ENCODE results near the gene EIF3K.
A peak's percentile ranks its signal among the peaks of the same experiment; 100 is the strongest.
"Not testable (repeated sequence)": the region's sequence is repeated elsewhere in the genome, so short reads cannot be mapped to it uniquely, and the experiment has no call there.

Gene EIF3K

GRCh38 chr19:38619361-38620174 is 580 bp downstream of the EIF3K start:
- DNase-seq = no peak

DNA sequence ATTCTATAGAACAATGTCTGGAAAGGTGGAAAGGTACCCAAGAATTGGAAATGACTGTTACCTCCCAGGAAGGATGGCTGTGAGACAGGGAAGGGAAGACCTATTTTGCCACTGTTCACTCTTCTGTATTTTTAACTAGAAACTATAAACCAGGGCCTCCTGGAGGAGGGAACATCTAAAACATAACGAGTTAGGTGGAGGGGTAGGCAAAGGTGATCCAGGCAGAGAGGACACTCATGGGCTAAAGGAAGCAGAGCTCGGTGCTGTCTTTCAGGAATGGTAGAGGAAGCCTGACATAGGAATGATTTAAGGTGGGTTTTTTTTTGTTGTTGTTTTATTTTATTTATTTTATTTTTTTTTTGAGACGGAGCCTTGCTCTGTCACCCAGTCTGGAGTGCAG is 5.8 kb downstream of the EIF3K start:
- no peak for DNase-seq

DNA sequence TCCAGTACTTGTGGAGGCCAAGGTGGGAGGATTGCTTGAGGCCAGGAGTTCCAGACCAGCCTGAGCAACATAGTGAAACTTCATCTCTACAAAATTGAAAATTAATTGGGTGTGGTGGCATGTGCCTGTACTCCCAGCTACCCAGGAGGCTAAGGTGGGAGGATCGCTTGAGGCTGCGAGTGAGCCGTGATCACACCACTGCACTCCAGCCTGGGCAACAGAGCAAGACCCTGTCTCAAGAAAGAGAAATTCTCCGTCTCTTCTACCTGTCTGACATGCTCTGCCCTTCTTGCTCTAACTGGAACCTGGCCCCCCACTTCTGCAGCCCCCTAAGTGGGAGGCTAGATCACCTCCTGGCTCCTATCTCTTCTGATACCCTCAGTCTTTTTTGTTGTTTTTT is 7.4 kb downstream of the EIF3K start:
- DNase-seq = no peak

GRCh38 chr19:38629568-38629967 is 10.6 kb downstream of the EIF3K start:
- DNase-seq = no peak

DNA sequence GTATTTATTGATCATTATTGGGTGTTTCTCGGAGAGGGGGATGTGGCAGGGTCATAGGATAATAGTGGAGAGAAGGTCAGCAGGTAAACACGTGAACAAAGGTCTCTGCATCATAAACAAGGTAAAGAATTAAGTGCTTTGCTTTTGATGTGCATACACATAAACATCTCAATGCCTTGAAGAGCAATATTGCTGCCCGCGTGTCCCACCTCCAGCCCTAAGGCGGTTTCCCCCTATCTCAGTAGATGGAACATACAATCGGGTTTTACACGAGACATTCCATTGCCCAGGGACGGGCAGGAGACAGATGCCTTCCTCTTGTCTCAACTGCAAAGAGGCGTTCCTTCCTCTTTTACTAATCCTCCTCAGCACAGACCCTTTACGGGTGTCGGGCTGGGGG is 12.3 kb downstream of the EIF3K start:
- not testable (repeated sequence) for DNase-seq

GRCh38 chr19:38631811-38632475 is 13.0 kb downstream of the EIF3K start:
- not testable (repeated sequence) for DNase-seq

- DNase-seq = no peak
Measured at GRCh38 chr19:38632476-38633213, 13.7 kb downstream of the EIF3K start.

DNA sequence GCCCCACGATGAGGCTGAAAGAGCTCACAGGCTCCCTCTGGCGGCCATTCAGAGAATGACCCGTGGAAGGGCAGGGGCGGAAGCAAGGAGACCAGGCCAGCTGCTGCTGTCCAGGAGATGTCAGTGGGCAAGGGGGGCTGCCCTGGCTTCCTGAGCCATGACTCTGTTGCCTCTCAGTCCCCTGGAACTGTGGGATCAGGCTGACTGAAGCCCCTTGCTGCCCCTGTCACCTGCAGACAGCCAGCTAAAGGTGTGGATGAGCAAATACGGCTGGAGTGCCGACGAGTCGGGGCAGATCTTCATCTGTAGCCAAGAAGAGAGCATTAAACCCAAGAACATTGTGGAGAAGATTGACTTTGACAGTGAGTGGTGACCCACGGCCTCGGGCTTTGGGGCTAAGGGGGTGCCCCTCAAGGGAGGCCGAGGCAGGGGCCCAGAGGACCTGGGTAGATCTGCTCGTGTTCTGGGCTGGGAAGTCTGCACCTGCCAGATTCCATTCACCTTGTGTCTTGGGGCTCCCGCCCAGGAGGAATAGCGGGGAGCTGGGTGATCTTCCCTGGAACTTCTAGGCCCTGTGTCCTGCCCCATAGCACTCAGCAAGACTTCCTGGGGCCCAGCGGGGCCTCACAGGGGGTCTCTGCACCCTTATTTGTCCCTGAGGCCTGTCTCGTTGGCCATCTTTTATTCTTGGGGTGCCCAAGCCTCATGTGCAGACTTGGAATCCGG is 15.9 kb downstream of the EIF3K start:
- DNase-seq = peak; percentile 70

DNA sequence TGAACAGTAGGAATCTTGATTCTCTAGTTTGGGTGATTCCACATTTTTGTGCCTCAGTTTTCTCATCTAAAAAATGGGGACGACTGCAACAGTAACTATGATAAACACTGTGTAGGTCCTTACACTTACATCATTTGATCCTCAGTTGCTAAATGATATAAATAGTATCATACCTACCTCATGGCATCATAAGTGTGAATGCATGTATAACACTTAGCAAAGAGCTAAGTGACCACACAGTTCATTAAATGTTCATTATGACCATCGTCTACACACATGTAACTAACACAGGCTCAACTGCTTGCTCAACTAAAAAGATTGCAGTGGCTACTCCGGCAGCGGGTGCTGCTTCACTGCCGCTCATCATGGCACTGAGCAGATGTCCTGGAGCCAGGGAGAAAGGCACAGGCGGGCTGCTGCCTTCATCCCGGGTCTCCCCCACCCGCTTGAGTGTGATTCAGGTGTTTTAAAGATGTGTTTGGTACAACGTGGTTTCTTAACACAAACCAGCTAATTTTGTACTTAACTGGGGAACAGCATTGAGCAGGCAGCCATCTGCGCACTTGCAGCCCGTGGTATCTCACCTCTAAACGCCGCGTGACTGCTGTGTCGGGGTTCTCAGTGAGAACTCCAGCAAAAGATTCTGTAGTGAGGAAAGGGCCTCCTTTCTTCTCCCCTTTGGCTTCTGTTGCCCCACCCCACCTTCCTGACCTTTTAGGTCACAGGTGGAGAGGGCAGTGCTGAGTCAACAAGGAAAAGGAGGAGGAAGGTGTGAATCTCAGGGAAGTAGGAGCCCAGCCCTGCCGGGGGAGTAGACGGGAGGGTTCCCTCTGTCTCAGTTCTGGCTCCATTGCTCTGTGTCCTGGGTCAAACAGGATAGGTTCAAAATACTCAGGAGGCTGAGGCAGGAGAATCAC is 16.8 kb downstream of the EIF3K start:
- no peak for DNase-seq

GRCh38 chr19:38638461-38638860 is 19.5 kb downstream of the EIF3K start:
- no peak for DNase-seq

GRCh38 chr19:38639679-38640078 is 20.7 kb downstream of the EIF3K start:
- DNase-seq = no peak

DNA sequence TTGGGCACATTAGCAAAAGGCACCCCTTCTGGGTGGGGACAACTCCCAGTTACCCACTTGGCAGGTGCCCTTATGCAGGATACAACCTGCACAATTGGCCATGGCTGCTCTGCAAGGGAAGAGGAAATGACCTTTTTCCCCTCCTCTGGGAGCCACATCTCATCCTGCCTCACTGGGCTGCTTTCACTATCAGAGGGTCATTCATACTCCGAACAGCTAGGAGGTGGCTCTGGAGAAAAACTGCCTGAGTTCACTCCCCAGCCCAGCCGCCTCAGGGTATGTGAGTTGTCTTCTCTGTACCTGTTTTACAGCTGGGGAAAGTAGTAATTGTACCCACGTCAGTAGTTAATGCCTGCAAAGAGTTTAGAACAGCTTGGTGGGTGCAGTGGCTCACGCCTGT is 21.4 kb downstream of the EIF3K start:
- DNase-seq = no peak

GRCh38 chr19:38642176-38642575 is 23.2 kb downstream of the EIF3K start:
- DNase-seq = no peak

DNA sequence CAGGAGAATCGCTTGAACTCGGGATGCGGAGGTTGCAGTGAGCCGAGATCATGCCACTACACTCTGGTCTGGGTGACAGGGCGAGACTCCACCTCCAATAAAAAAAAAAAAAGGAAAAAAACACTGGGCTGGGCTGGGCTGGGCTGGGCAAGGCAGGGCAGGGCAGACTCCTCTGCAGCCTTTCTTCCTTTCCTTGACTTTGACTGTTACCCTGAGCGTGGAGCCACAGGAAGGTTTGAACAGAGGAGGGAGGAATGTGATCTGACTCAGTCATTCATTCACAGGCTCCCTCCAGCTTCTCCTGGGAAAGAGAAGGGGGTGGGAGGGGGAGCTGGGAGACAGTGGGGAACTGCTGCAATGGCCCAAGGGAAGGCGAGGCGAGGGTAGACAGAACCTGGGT is 25.7 kb downstream of the EIF3K start:
- no peak for DNase-seq

DNA sequence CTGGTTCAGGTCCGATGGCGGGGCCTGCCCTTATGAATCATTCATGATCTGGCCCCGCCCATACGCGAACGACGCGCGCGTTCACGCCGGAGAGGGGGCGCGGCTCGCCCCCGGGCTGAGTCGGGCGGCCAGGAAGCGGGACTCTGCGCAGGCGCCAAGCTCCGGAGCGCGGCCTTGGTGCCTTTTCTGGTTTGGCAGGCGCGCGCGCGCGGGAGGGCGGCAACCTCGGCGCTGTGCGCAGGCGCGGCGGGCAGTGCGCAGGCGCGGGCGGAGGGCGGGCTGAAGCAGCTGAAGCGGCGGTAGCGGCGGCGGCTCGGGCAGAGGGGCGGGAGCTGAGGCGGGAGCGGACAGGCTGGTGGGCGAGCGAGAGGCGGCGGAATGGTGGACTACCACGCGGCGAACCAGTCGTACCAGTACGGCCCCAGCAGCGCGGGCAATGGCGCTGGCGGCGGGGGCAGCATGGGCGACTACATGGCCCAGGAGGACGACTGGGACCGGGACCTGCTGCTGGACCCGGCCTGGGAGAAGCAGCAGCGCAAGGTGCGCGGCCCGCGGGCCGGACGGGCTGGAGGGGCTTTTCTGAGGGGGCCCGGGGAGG is 28.5 kb downstream of the EIF3K start, which contains the start of gene ACTN4:
TSS of gene ACTN4 (plus strand) at position 282 of the 598 bp plus-strand sequence. CDS start at position 379, 97 bp downstream.
- DNase-seq = peak; percentile 100

GRCh38 chr19:38647966-38648768 is 29.2 kb downstream of the EIF3K start:
- DNase-seq = no peak

GRCh38 chr19:38648769-38649304 is 29.8 kb downstream of the EIF3K start:
- DNase-seq = no peak

GRCh38 chr19:38649305-38650171 is 30.6 kb downstream of the EIF3K start:
- no peak for DNase-seq

DNA sequence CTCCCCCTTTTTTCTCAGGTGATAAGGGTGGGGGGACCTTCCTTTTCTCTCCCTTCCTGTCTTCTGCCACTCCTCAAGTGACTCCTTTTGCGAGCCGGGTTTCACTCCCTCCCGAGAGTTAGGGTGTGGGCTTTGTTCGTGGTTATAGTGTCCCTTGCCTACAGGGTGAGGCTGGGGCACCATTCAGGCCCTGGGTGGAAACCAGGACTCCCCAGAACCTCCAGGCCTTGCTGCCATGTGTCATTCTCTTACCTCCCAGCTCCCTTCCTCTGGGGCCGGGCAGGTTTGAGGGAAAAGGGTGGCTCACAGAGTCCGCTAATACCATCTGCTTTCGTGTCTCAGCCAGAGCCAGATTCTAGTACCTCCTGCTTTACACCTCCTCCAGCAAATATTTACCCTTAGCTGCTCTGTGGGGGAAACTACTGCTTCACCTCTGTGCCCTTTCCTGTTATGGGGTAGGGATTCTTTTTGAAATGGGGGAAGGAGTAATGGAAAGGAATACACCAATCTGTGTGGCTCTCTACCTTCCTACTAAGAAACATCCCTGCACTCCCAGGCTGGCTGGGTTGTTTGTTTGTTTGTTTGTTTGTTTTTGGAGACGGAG is 31.3 kb downstream of the EIF3K start:
- DNase-seq = no peak
